CD4-positive, alpha-beta T cell treated with Interferon alpha-2 for 1 hour (primary cell): ENCODE data around the gene MAD1L1.
"Not testable (repeated sequence)": the region's sequence is repeated elsewhere in the genome, so short reads cannot be mapped to it uniquely, and the experiment has no call there.

ENCODE experiments used
- DNase-seq, 2 donors: peaks; one replicate each; pipeline ENCODE4 v3.0.0-alpha.2; 2020 to 2022

Gene MAD1L1

GRCh38 chr7:2008101-2008935 lies 224.4 kb downstream of the MAD1L1 start:
- DNase-seq, result peak in 1 of 2 donors; percentile 0

- DNase-seq, result no peak
These were observed 225.2 kb downstream of the MAD1L1 start for GRCh38 chr7:2007551-2007950.

- DNase-seq, result no peak
These were observed 225.8 kb downstream of the MAD1L1 start for GRCh38 chr7:2006921-2007381.

- no peak for DNase-seq
These were observed 226.4 kb downstream of the MAD1L1 start for GRCh38 chr7:2006231-2006771.

- DNase-seq, result no peak
These were observed 227.0 kb downstream of the MAD1L1 start for GRCh38 chr7:2005786-2006185.

GRCh38 chr7:2004841-2005725 lies 227.7 kb downstream of the MAD1L1 start:
- peak in 1 of 2 donors; percentile 1 for DNase-seq

- DNase-seq, result peak in 1 of 2 donors; percentile 0
These were observed 228.6 kb downstream of the MAD1L1 start for GRCh38 chr7:2003931-2004812.

GRCh38 chr7:2003451-2003930 lies 229.3 kb downstream of the MAD1L1 start:
- DNase-seq, result peak in 1 of 2 donors; percentile 0

- no peak for DNase-seq
These were observed 229.9 kb downstream of the MAD1L1 start for GRCh38 chr7:2002561-2003450.

GRCh38 chr7:2001601-2002442 lies 230.9 kb downstream of the MAD1L1 start:
- no peak for DNase-seq

- DNase-seq, result no peak
These were observed 231.9 kb downstream of the MAD1L1 start for GRCh38 chr7:2000746-2001321.

GRCh38 chr7:2000153-2000687 lies 232.5 kb downstream of the MAD1L1 start:
- no peak for DNase-seq

- no peak for DNase-seq
These were observed 233.3 kb downstream of the MAD1L1 start for GRCh38 chr7:1999278-1999984.

GRCh38 chr7:1998146-1998545 lies 234.6 kb downstream of the MAD1L1 start:
- no peak for DNase-seq

GRCh38 chr7:1997537-1998076 lies 235.1 kb downstream of the MAD1L1 start:
- no peak for DNase-seq

- no peak for DNase-seq
These were observed 235.9 kb downstream of the MAD1L1 start for GRCh38 chr7:1996816-1997215.

- not testable (repeated sequence) for DNase-seq
These were observed 236.8 kb downstream of the MAD1L1 start for GRCh38 chr7:1995911-1996420.

- no peak for DNase-seq
These were observed 237.3 kb downstream of the MAD1L1 start for GRCh38 chr7:1995426-1995825.
